Esophagus (tissue), 2 donors: ENCODE measurements around the gene TREML1. TPM values are rescaled to one million over a fixed set of nuclear protein-coding genes. Genes with fewer than 3 reads are reported as not detected.

Source experiments
- H3K27ac ChIP-seq, 2 donors: one replicate each; pipeline ENCODE4 v1.5.1; 2013; ENCODE audit warnings: low read depth in 2 of 2, mild to moderate bottlenecking in 2 of 2, inconsistent platforms in 1 of 2, low read length in 1 of 2, moderate library complexity in 1 of 2
- H3K27me3 ChIP-seq, 2 donors: one replicate each; pipeline ENCODE4 v1.6.1; 2013; ENCODE audit warnings: low read length in 2 of 2, control low read depth in 1 of 2, mild to moderate bottlenecking in 1 of 2; ENCODE audit not compliant: insufficient read depth in 2 of 2, control insufficient read depth in 1 of 2
- H3K36me3 ChIP-seq, 2 donors: one replicate each; pipeline ENCODE4 v1.6.1; 2013; ENCODE audit warnings: low read length in 1 of 2; ENCODE audit not compliant: control insufficient read depth in 2 of 2, insufficient read depth in 2 of 2
- H3K4me1 ChIP-seq, 2 donors: one replicate each; pipeline ENCODE4 v1.6.1; 2013; ENCODE audit warnings: low read length in 1 of 2; ENCODE audit not compliant: control insufficient read depth in 2 of 2, insufficient read depth in 2 of 2
- H3K4me3 ChIP-seq, 2 donors: one replicate each; pipeline ENCODE4 v1.5.1; 2013; ENCODE audit warnings: low read length in 2 of 2, mild to moderate bottlenecking in 2 of 2, low read depth in 1 of 2, moderate library complexity in 1 of 2
- H3K9me3 ChIP-seq, 2 donors: one replicate each; pipeline ENCODE4 v1.6.1; 2013; ENCODE audit warnings: mild to moderate bottlenecking in 2 of 2, low read depth in 1 of 2, low read length in 1 of 2, moderate library complexity in 1 of 2; ENCODE audit not compliant: control insufficient read depth in 2 of 2, insufficient read depth in 1 of 2
- WGBS, 2 donors: extraction: QIAGEN DNeasy Blood & Tissue Kit; methylation state at CpG; one replicate each; pipeline ENCODE4 v1.1.7; 2013; 5-methylcytosine and 5-hydroxymethylcytosine counted together
- polyA plus RNA-seq, 2 donors: library from polyadenylated mRNA; stranded (reverse); fragments of 200-250 nt; gene quantifications; one replicate each; pipeline ENCODE4 v1.2.3, GENCODE V29; 2013
- donor health status: healthy with polysubstance abuse.
- donor health status: Bipolar disorder and iron deficiency.

The TREML1 gene
- under 1 TPM; 0.06 to 0.07 TPM for polyA plus RNA-seq

- H3K4me3 ChIP-seq: no peak within 1 kb of the TSS
- H3K36me3 ChIP-seq: no peaks in the 10 kb centered on the region
- H3K4me1 ChIP-seq: no peaks in the 10 kb centered on the region
- no peaks in the 10 kb centered on the region for H3K9me3 ChIP-seq
- no peak within 1 kb of the TSS for H3K27ac ChIP-seq
- H3K27me3 ChIP-seq: no peaks in the 10 kb centered on the region
- WGBS, 2 donors: 39 to 49% methylated on average over 5 of the region's 5 CpGs
These were observed at the start of gene TREML1 for GRCh38 chr6:41153992-41154625. TREML1 (minus strand) TSS chr6:41154347; CDS start chr6:41154288, 59 bp downstream.

- peaks cover 0 to 4% of the 10 kb centered on the region in 2 donors for H3K9me3 ChIP-seq
- peaks cover 0 to 3% of the 10 kb centered on the region in 2 donors for H3K4me1 ChIP-seq
- WGBS, 2 donors: 63 to 64% methylated on average over 8 of the region's 8 CpGs
- no peak overlapping the region for H3K4me3 ChIP-seq
- no peak overlapping the region for H3K27ac ChIP-seq
- no peaks in the 10 kb centered on the region for H3K27me3 ChIP-seq
- H3K36me3 ChIP-seq: no peaks in the 10 kb centered on the region
These were observed 47.6 kb upstream of the TREML1 start for GRCh38 chr6:41201764-41202173.

- no peaks in the 10 kb centered on the region for H3K27me3 ChIP-seq
- no peaks in the 10 kb centered on the region for H3K36me3 ChIP-seq
- 59 to 71% methylated on average over 12 of the region's 12 CpGs for WGBS, 2 donors
- H3K4me1 ChIP-seq: peaks cover 0 to 3% of the 10 kb centered on the region in 2 donors
- peaks cover 0 to 4% of the 10 kb centered on the region in 2 donors for H3K9me3 ChIP-seq
- H3K27ac ChIP-seq: peak within 1 kb of the TSS; percentile 14 to 34
- no peak within 1 kb of the TSS for H3K4me3 ChIP-seq
These were observed 47.0 kb upstream of the TREML1 start, which contains the start of gene TREML2 for GRCh38 chr6:41200901-41201763. TREML2 (minus strand) TSS chr6:41201149; CDS start chr6:41201008, 141 bp downstream.

GRCh38 chr6:41200296-41200900, 46.3 kb upstream of the TREML1 start:
- H3K27me3 ChIP-seq: no peaks in the 10 kb centered on the region
- H3K9me3 ChIP-seq: peaks cover 0 to 4% of the 10 kb centered on the region in 2 donors
- peaks cover 0 to 3% of the 10 kb centered on the region in 2 donors for H3K4me1 ChIP-seq
- H3K36me3 ChIP-seq: no peaks in the 10 kb centered on the region
- H3K4me3 ChIP-seq: no peak overlapping the region
- whole genome bisulfite sequencing, 2 donors: 76 to 77% methylated on average over 2 of the region's 2 CpGs
- peak overlapping the region; percentile 14 to 34 for H3K27ac ChIP-seq

GRCh38 chr6:41199552-41200246, 45.6 kb upstream of the TREML1 start:
- Histone ChIP-seq H3K27ac (no peak overlapping the region), H3K27me3 (no peaks in the 10 kb centered on the region), H3K4me3 (no peak overlapping the region), H3K9me3 (peaks cover 0 to 4% of the 10 kb centered on the region in 2 donors), H3K36me3 (no peaks in the 10 kb centered on the region), H3K4me1 (peaks cover 0 to 3% of the 10 kb centered on the region in 2 donors)
- 77 to 96% methylated on average over 1 of the region's 1 CpG for WGBS, 2 donors

- Histone ChIP-seq H3K36me3 (no peaks in the 10 kb centered on the region), H3K27ac (no peak overlapping the region), H3K4me1 (no peaks in the 10 kb centered on the region), H3K9me3 (peaks cover 0 to 4% of the 10 kb centered on the region in 2 donors), H3K27me3 (no peaks in the 10 kb centered on the region), H3K4me3 (no peak overlapping the region)
- WGBS, 2 donors: 91 to 95% methylated on average over 3 of the region's 3 CpGs
These were observed 43.1 kb upstream of the TREML1 start for GRCh38 chr6:41197234-41197633.

GRCh38 chr6:41194386-41194785, 40.2 kb upstream of the TREML1 start:
- peaks cover 3 to 4% of the 10 kb centered on the region in 2 donors for H3K9me3 ChIP-seq
- no peaks in the 10 kb centered on the region for H3K27me3 ChIP-seq
- H3K27ac ChIP-seq: no peak overlapping the region
- peaks cover 0 to 2% of the 10 kb centered on the region in 2 donors for H3K4me1 ChIP-seq
- H3K4me3 ChIP-seq: no peak overlapping the region
- H3K36me3 ChIP-seq: no peaks in the 10 kb centered on the region
- 93 to 95% methylated on average over 3 of the region's 3 CpGs for WGBS, 2 donors

- peaks cover 3 to 4% of the 10 kb centered on the region in 2 donors for H3K9me3 ChIP-seq
- H3K4me1 ChIP-seq: peaks cover 0 to 2% of the 10 kb centered on the region in 2 donors
- WGBS, 2 donors: 51 to 56% methylated on average over 5 of the region's 5 CpGs
These were observed 39.7 kb upstream of the TREML1 start for GRCh38 chr6:41193884-41194283.

GRCh38 chr6:41193171-41193734, 39.1 kb upstream of the TREML1 start:
- H3K27ac ChIP-seq: no peak overlapping the region
- H3K4me1 ChIP-seq: peaks cover 0 to 2% of the 10 kb centered on the region in 2 donors
- no peak overlapping the region for H3K4me3 ChIP-seq
- H3K9me3 ChIP-seq: peaks cover 4 to 7% of the 10 kb centered on the region in 2 donors
- H3K27me3 ChIP-seq: no peaks in the 10 kb centered on the region
- H3K36me3 ChIP-seq: no peaks in the 10 kb centered on the region
- WGBS, 2 donors: 73% methylated on average over 5 of the region's 5 CpGs

More at GRCh38 chr6:41193884-41194283, 39.7 kb upstream of the TREML1 start:
- Histone ChIP-seq H3K27me3 (no peaks in the 10 kb centered on the region), H3K36me3 (no peaks in the 10 kb centered on the region), H3K27ac (no peak overlapping the region), H3K4me3 (no peak overlapping the region)
